ENCODE data around the gene GBP4. TPM values are rescaled to one million over a fixed set of nuclear protein-coding genes. Genes with fewer than 3 reads are reported as not detected.
A peak's percentile ranks its signal among the peaks of the same experiment; 100 is the strongest.

GBP4 gene
- total and polyA plus RNA-seq, 2 experiments from 2014 or later, result 1.0 to 5.5 TPM

DNA sequence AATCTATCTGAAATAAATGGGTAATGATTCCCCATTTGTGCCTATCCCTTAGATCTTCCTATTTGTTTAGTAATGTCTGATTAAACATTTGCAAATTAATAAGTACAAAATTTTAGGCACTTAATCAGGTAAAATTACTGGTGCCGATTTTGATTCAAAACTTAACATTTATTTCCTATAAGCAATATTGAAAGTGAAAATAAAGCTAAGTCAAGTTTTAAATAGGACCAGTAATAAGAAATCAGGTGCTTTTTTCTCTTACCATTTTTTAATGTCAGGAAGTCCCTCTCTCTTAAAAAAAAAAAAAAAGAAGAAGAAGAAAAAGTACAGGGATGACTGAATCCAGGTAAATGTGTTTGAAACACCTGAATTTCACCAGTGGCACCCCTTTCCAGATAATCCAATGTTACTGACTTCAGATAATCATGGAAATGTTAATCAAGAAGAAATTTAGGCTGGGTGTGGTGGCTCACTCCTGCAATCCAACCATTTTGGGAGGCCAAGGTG lies 836 bp upstream of the GBP4 start:
- Histone ChIP-seq H3K27me3 (no peaks in the 10 kb centered on the region), H3K4me3 (peak overlapping the region; percentile 18), H3K27ac (peak overlapping the region; percentile 59), H3K9me3 (ENCODE audit: low read depth) (no peaks in the 10 kb centered on the region), H3K36me3 (no peaks in the 10 kb centered on the region), H3K4me1 (ENCODE audit: low read depth) (peaks cover 29% of the 10 kb centered on the region)
- DNase-seq (ENCODE audit: low read depth in 1 of 2, low spot score in 1 of 2), result no peak
- TF ChIP-seq, protein P1, sequence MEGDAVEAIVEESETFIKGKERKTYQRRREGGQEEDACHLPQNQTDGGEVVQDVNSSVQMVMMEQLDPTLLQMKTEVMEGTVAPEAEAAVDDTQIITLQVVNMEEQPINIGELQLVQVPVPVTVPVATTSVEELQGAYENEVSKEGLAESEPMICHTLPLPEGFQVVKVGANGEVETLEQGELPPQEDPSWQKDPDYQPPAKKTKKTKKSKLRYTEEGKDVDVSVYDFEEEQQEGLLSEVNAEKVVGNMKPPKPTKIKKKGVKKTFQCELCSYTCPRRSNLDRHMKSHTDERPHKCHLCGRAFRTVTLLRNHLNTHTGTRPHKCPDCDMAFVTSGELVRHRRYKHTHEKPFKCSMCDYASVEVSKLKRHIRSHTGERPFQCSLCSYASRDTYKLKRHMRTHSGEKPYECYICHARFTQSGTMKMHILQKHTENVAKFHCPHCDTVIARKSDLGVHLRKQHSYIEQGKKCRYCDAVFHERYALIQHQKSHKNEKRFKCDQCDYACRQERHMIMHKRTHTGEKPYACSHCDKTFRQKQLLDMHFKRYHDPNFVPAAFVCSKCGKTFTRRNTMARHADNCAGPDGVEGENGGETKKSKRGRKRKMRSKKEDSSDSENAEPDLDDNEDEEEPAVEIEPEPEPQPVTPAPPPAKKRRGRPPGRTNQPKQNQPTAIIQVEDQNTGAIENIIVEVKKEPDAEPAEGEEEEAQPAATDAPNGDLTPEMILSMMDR (IDR thresholded peaks at IDR 0.05; ENCODE audit: low read depth, low read length), result no peak

DNA sequence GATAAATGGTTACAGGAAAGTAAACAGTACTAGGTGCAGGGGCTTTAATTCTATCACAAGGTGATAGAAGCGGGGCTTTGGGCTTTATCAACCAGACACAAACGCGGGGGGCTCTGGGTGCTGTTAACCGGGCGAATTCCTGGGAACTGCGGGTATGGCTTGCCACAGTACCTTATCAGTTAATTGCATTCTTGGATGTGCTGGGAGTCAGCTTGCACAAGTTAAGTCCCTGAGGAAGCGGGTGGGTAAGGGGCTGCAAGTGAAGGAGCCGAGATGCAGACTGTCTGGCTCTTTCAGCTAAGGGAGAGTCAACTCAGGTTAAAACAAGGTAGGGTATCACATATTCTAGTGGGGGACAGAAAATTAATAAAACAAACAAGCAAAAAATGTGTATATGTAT lies 661 bp downstream of the GBP4 start:
- Histone ChIP-seq H3K4me1 (ENCODE audit: low read depth) (peaks cover 35% of the 10 kb centered on the region), H3K27me3 (no peaks in the 10 kb centered on the region), H3K27ac (peak overlapping the region; percentile 59), H3K9me3 (ENCODE audit: low read depth) (no peaks in the 10 kb centered on the region), H3K36me3 (no peaks in the 10 kb centered on the region), H3K4me3 (peak overlapping the region; percentile 18)
- TF ChIP-seq, protein P1 (IDR thresholded peaks at IDR 0.05; ENCODE audit: low read depth, low read length), result no peak
- peak; percentile 10 to 38 for DNase-seq (ENCODE audit: low read depth in 1 of 2, low spot score in 1 of 2)

DNA sequence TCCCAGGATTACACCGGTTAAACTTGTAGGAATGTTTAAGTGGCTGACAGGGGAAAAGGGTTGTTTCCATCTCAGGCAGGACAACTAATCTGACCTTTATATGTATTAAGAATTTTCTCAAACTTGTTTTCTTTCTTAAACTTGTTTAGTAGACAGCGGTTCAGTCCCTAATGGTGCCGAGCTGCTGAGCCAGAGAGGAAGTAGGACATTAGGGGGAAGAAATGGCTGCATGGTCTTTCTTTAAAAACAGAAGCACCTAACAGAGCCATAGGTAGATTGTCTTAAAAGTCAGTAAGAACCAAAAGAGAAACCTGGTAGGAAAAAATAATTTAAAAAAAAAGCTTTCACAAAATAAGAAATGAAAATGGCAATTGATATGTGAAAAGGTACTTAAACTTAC lies 3.3 kb downstream of the GBP4 start:
- DNase-seq (ENCODE audit: low read depth in 1 of 2, low spot score in 1 of 2), result no peak
- no peaks in the 10 kb centered on the region for H3K9me3 ChIP-seq (ENCODE audit: low read depth)
- no peak overlapping the region for H3K27ac ChIP-seq
- no peaks in the 10 kb centered on the region for H3K27me3 ChIP-seq
- H3K4me1 ChIP-seq (ENCODE audit: low read depth), result peaks cover 22% of the 10 kb centered on the region
- no peaks in the 10 kb centered on the region for H3K36me3 ChIP-seq
- TF ChIP-seq, protein P1 (IDR thresholded peaks at IDR 0.05; ENCODE audit: low read depth, low read length), result no peak
- no peak overlapping the region for H3K4me3 ChIP-seq

DNA sequence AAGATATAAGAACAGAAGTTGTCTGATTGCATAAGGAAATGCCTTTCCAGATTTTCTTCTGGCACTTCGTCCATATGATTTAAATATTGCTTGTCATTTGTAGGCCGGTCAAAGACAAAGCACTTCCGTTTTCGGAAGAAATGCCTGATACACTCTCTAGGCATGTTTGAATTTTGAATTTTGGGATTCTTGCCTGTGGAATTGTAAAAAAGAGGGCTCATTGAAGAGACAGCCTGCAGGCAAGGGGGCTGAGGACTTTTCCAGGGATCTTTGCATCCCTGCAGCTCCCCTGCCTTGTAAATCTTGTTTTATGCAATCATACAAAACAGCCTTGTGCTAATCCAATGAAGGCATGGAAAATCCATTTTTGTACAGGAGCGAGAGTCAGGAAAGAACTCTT lies 7.4 kb downstream of the GBP4 start:
- DNase-seq (ENCODE audit: low read depth in 1 of 2, low spot score in 1 of 2), result no peak

DNA sequence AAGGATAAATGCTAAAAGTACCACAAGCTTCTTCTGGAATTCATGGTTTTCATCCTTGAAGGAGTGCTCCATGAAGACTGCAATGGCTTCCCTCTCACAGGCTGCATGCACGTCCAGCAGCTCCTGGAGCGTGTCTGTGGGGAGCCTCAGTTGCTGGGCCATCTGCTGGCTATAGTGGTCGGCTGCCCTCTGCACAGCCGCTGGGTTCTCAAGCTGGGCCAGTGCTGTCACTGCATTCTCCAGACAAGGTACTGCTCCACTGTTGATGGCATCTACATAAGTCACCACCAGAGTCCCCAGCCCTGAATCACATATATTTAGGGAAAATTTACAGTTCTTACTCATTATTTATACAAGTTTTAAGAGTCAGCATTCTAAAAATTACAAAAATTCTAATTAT lies 8.7 kb downstream of the GBP4 start:
- Histone ChIP-seq H3K9me3 (ENCODE audit: low read depth) (no peaks in the 10 kb centered on the region), H3K27ac (no peak overlapping the region), H3K27me3 (no peaks in the 10 kb centered on the region), H3K4me1 (ENCODE audit: low read depth) (peaks cover 6% of the 10 kb centered on the region), H3K36me3 (no peaks in the 10 kb centered on the region), H3K4me3 (no peak overlapping the region)
- TF ChIP-seq, protein P1 (IDR thresholded peaks at IDR 0.05; ENCODE audit: low read depth, low read length), result no peak
- no peak for DNase-seq (ENCODE audit: low read depth in 1 of 2, low spot score in 1 of 2)

More for the DNA sequence above, 7.4 kb downstream of the GBP4 start:
- no peaks in the 10 kb centered on the region for H3K9me3 ChIP-seq (ENCODE audit: low read depth)
- H3K36me3 ChIP-seq, result no peaks in the 10 kb centered on the region
- H3K27ac ChIP-seq, result no peak overlapping the region
- no peak overlapping the region for H3K4me3 ChIP-seq
- peaks cover 6% of the 10 kb centered on the region for H3K4me1 ChIP-seq (ENCODE audit: low read depth)
- TF ChIP-seq, protein P1 (IDR thresholded peaks at IDR 0.05; ENCODE audit: low read depth, low read length), result no peak
- H3K27me3 ChIP-seq, result no peaks in the 10 kb centered on the region

Measured in cardiac muscle cell (in vitro differentiated cells and primary cell).